Measurements from ENCODE around the gene CDK14.

CDK14 gene

DNA sequence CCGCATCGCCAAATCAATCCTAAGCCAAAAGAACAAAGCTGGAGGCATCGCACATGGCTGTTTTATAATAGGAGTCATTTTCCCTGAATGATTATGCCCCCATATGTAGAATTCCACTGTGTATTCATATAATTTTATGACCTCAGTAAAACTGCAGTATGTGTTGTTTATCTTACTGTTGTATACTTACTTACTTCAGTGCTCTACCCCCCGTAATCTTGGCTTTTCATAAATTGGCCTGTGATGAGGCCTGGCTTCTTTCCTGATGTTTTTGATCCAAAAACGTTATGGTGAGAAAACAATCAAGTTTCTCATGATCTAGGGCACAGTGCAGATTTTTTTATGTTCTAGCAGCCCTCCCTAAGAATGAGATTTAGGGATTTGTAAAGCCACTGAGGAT, 361.8 kb downstream of the CDK14 start:
- Histone ChIP-seq H3K9ac (ENCODE audit: low read depth, low read length, poor library complexity, severe bottlenecking) (no peak overlapping the region), H3K4me1 (ENCODE audit: insufficient read depth, low read length, poor library complexity, severe bottlenecking) (no peaks in the 10 kb centered on the region), H3K36me3 (ENCODE audit: insufficient read depth, low read length) (no peaks in the 10 kb centered on the region), H3K9me2 (replicated peaks; ENCODE audit: low read depth, low read length) (no peaks in the 10 kb centered on the region), H4K20me1 (ENCODE audit: insufficient read depth, low read length, poor library complexity, severe bottlenecking) (no peaks in the 10 kb centered on the region), H2AFZ (ENCODE audit: low read length) (no peak overlapping the region), H3K79me2 (ENCODE audit: insufficient read depth, low read length) (no peaks in the 10 kb centered on the region), H3K27me3 (ENCODE audit: insufficient read depth, low read length, poor library complexity, severe bottlenecking) (no peaks in the 10 kb centered on the region), H3F3A (ENCODE audit: low read depth) (no peaks in the 10 kb centered on the region), H3K9me3 (ENCODE audit: insufficient read depth, low read depth, low read length) (no peaks in the 10 kb centered on the region), H3K4me3 (ENCODE audit: low read length, poor library complexity, severe bottlenecking) (no peak overlapping the region), H3K4me2 (ENCODE audit: low read depth, low read length, poor library complexity, severe bottlenecking) (no peak overlapping the region)
- no peak for TF ChIP-seq EZH2phosphoT487 (IDR thresholded peaks at IDR 0.05; ENCODE audit: borderline replicate concordance)
- TF ChIP-seq, protein P1, sequence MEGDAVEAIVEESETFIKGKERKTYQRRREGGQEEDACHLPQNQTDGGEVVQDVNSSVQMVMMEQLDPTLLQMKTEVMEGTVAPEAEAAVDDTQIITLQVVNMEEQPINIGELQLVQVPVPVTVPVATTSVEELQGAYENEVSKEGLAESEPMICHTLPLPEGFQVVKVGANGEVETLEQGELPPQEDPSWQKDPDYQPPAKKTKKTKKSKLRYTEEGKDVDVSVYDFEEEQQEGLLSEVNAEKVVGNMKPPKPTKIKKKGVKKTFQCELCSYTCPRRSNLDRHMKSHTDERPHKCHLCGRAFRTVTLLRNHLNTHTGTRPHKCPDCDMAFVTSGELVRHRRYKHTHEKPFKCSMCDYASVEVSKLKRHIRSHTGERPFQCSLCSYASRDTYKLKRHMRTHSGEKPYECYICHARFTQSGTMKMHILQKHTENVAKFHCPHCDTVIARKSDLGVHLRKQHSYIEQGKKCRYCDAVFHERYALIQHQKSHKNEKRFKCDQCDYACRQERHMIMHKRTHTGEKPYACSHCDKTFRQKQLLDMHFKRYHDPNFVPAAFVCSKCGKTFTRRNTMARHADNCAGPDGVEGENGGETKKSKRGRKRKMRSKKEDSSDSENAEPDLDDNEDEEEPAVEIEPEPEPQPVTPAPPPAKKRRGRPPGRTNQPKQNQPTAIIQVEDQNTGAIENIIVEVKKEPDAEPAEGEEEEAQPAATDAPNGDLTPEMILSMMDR (conservative IDR thresholded peaks at IDR 0.05; ENCODE audit: low read length) = no peak

DNA sequence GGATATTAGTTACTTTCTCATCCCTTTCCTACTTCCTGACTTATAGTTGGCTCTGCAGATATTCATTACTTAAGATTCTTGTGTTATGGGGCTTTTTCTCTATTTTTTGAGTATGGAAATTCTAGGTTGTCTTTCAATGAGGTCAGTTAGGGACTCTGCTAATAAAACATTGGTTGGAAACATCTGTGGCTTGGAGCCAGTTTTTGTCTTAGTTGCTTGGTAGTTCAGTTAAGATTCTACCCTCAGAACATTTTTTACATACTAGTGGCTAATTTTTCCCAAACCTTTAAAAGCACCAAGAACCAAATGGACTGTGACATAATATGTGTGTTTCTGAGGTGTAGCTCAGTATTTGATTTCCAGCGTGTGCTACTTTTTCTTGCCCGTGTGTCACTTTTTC, 362.5 kb downstream of the CDK14 start:
- Histone ChIP-seq H4K20me1 (ENCODE audit: insufficient read depth, low read length, poor library complexity, severe bottlenecking) (no peaks in the 10 kb centered on the region), H3K9me3 (ENCODE audit: insufficient read depth, low read depth, low read length) (no peaks in the 10 kb centered on the region), H3K9ac (ENCODE audit: low read depth, low read length, poor library complexity, severe bottlenecking) (no peak overlapping the region), H3F3A (ENCODE audit: low read depth) (no peaks in the 10 kb centered on the region), H2AFZ (ENCODE audit: low read length) (no peak overlapping the region), H3K27me3 (ENCODE audit: insufficient read depth, low read length, poor library complexity, severe bottlenecking) (no peaks in the 10 kb centered on the region), H3K4me3 (ENCODE audit: low read length, poor library complexity, severe bottlenecking) (no peak overlapping the region), H3K4me2 (ENCODE audit: low read depth, low read length, poor library complexity, severe bottlenecking) (no peak overlapping the region), H3K4me1 (ENCODE audit: insufficient read depth, low read length, poor library complexity, severe bottlenecking) (no peaks in the 10 kb centered on the region), H3K9me2 (replicated peaks; ENCODE audit: low read depth, low read length) (no peaks in the 10 kb centered on the region), H3K79me2 (ENCODE audit: insufficient read depth, low read length) (no peaks in the 10 kb centered on the region), H3K36me3 (ENCODE audit: insufficient read depth, low read length) (no peaks in the 10 kb centered on the region)
- TF ChIP-seq, protein P1 (conservative IDR thresholded peaks at IDR 0.05; ENCODE audit: low read length) = no peak
- no peak for TF ChIP-seq EZH2phosphoT487 (IDR thresholded peaks at IDR 0.05; ENCODE audit: borderline replicate concordance)

DNA sequence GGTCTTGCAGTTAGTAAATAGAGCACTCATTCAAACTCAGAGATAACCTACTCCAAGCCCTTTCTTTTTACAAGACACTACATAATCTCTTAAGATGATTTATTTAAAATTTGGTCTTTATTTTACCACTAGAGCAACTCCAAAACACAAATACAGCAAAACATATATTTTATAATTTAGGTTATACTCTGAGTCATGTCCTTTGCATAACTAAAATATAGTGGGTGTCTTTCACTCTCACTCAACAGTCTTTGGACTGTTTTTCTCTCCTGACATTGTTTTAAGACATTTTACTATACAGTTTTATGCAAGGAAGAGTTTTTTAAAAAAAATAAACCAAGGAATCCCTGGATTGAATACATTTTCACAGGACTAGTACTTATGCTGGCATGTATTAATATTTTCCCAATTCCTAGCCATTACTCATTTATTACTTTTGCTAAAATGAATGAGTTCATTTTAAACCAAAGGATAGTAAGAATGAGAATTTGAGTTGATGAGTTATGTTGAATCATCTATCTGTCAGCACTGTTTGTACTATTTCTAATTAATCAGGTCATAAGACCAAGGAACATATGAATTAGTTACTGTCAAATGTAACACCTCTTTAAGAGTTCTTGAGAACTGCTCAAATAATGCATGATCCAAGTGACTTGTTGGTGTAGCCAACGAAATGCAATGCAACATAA, 365.1 kb downstream of the CDK14 start:
- Histone ChIP-seq H3K9me3 (ENCODE audit: insufficient read depth, low read depth, low read length) (no peaks in the 10 kb centered on the region), H4K20me1 (ENCODE audit: insufficient read depth, low read length, poor library complexity, severe bottlenecking) (no peaks in the 10 kb centered on the region), H3K27me3 (ENCODE audit: insufficient read depth, low read length, poor library complexity, severe bottlenecking) (no peaks in the 10 kb centered on the region), H3K36me3 (ENCODE audit: insufficient read depth, low read length) (no peaks in the 10 kb centered on the region), H3K4me1 (ENCODE audit: insufficient read depth, low read length, poor library complexity, severe bottlenecking) (no peaks in the 10 kb centered on the region), H3K79me2 (ENCODE audit: insufficient read depth, low read length) (no peaks in the 10 kb centered on the region), H3K9me2 (replicated peaks; ENCODE audit: low read depth, low read length) (no peaks in the 10 kb centered on the region), H2AFZ (ENCODE audit: low read length) (no peak overlapping the region), H3K4me2 (ENCODE audit: low read depth, low read length, poor library complexity, severe bottlenecking) (no peak overlapping the region), H3F3A (ENCODE audit: low read depth) (no peaks in the 10 kb centered on the region), H3K9ac (ENCODE audit: low read depth, low read length, poor library complexity, severe bottlenecking) (no peak overlapping the region), H3K4me3 (ENCODE audit: low read length, poor library complexity, severe bottlenecking) (no peak overlapping the region)
- TF ChIP-seq, protein P1 (conservative IDR thresholded peaks at IDR 0.05; ENCODE audit: low read length) = no peak
- no peak for TF ChIP-seq EZH2phosphoT487 (IDR thresholded peaks at IDR 0.05; ENCODE audit: borderline replicate concordance)

Measured in Loucy (cell line).